Fibroblast of lung (primary cell): ENCODE measurements around the gene JAKMIP1.

Experiments used
- CTCF ChIP-seq, 2 donors: IDR thresholded peaks in 1 of 2; conservative IDR thresholded peaks in 1 of 2; 1 replicate in 1 of 2; 2 replicates in 1 of 2; pipeline ENCODE4 v1.5.1; 2011 to 2012; ENCODE audit warnings: low read length in 2 of 2, control low read depth in 1 of 2, inconsistent platforms in 1 of 2, low read depth in 1 of 2, mild to moderate bottlenecking in 1 of 2
- EZH2 ChIP-seq: IDR thresholded peaks from 2 replicates; pipeline ENCODE4 v1.5.1; 2012; ENCODE audit warnings: low read length, control low read depth, mild to moderate bottlenecking; ENCODE audit errors: missing control alignments

- TF ChIP-seq CTCF (conservative IDR thresholded peaks at IDR 0.05 in 1 of 2, IDR thresholded peaks at IDR 0.05 in 1 of 2; ENCODE audit: low read depth in 1 of 2, low read length in 2 of 2) = no peak
- TF ChIP-seq EZH2 = no peak
Observed at GRCh38 chr4:6232836-6233785, 32.8 kb upstream of the JAKMIP1 start.
